Upper lobe of right lung (tissue), 1 donor: Measurements from ENCODE around the gene HIPK2. TPM values are rescaled to one million over a fixed set of nuclear protein-coding genes. Genes with fewer than 3 reads are reported as not detected.
A peak's percentile ranks its signal among the peaks of the same experiment; 100 is the strongest.

ENCODE experiments used
- ATAC-seq: fragments of 200-7000 bp; cut with Tn5 transposase; one replicate; pipeline ENCODE4 v1.9.1; 2020; ENCODE audit warnings: mild to moderate bottlenecking, moderate library complexity
- DNase-seq: peaks from one replicate; pipeline ENCODE4 v3.0.0-alpha.2; 2020
- H3K27ac ChIP-seq: fragments of 200-600 bp; one replicate; pipeline ENCODE4 v1.8.0; 2022
- H3K27me3 ChIP-seq: fragments of 200-600 bp; one replicate; pipeline ENCODE4 v1.8.0; 2022; ENCODE audit warnings: mild to moderate bottlenecking
- H3K36me3 ChIP-seq: fragments of 200-600 bp; one replicate; pipeline ENCODE4 v1.8.0; 2022
- H3K4me1 ChIP-seq: fragments of 200-600 bp; one replicate; pipeline ENCODE4 v1.8.0; 2022
- H3K4me3 ChIP-seq: fragments of 200-600 bp; one replicate; pipeline ENCODE4 v1.8.0; 2022; ENCODE audit warnings: mild to moderate bottlenecking
- H3K9me3 ChIP-seq: fragments of 200-600 bp; one replicate; pipeline ENCODE4 v1.8.0; 2022
- CTCF ChIP-seq: fragments of 200-600 bp; IDR thresholded peaks from one replicate; pipeline ENCODE4 v1.8.0; 2022; ENCODE audit warnings: antibody characterized with exemption
- intact Hi-C: fragments of 100-400 bp; cut with DNase I; formaldehyde crosslinking; loops from one replicate; pipeline ENCODE4 v1.11.0; 2022
- total RNA-seq: library from RNA; stranded (reverse); fragmentation: NEBNext Ultra II Directional; extraction: Animal tissue kit (Norgen Biotek cat#: 25700); gene quantifications from one replicate; pipeline ENCODE4 v1.2.1, GENCODE V29; 2021
- donor health status: DM: no; HTN: yes; CAD: no; lungs with severe emphysema.

The HIPK2 gene
- total RNA-seq, 1 donor from 2014 or later = 64.3 TPM

GRCh38 chr7:139741789-139742344 is 35.9 kb downstream of the HIPK2 start:
- H3K36me3 ChIP-seq = no peaks in the 10 kb centered on the region
- DNase-seq (no peak), ATAC-seq (no peak)
- no peaks in the 10 kb centered on the region for H3K27me3 ChIP-seq
- no peak overlapping the region for H3K4me3 ChIP-seq
- peaks cover 63% of the 10 kb centered on the region for H3K4me1 ChIP-seq
- H3K27ac ChIP-seq = no peak overlapping the region
- no peaks in the 10 kb centered on the region for H3K9me3 ChIP-seq
- intact Hi-C loops = no loop called here
- no peak for TF ChIP-seq CTCF

GRCh38 chr7:139741239-139741638 is 36.6 kb downstream of the HIPK2 start:
- no peak for ATAC-seq
- H3K4me3 ChIP-seq = no peak overlapping the region
- no peaks in the 10 kb centered on the region for H3K36me3 ChIP-seq
- DNase-seq = no peak
- no peak overlapping the region for H3K27ac ChIP-seq
- no peaks in the 10 kb centered on the region for H3K27me3 ChIP-seq
- H3K9me3 ChIP-seq = no peaks in the 10 kb centered on the region
- H3K4me1 ChIP-seq = peaks cover 59% of the 10 kb centered on the region
- TF ChIP-seq CTCF = no peak
- intact Hi-C loops = no loop called here

GRCh38 chr7:139739863-139740597 is 37.8 kb downstream of the HIPK2 start:
- DNase-seq = no peak
- intact Hi-C loops = no loop called here

GRCh38 chr7:139738772-139739171 is 39.0 kb downstream of the HIPK2 start:
- Histone ChIP-seq H3K27me3 (no peaks in the 10 kb centered on the region), H3K4me3 (no peak overlapping the region), H3K36me3 (no peaks in the 10 kb centered on the region), H3K4me1 (peaks cover 44% of the 10 kb centered on the region), H3K27ac (no peak overlapping the region), H3K9me3 (no peaks in the 10 kb centered on the region)
- intact Hi-C loops = no loop called here
- no peak for DNase-seq
- TF ChIP-seq CTCF = no peak
- ATAC-seq = no peak

More at GRCh38 chr7:139739863-139740597, 37.8 kb downstream of the HIPK2 start:
- Histone ChIP-seq H3K4me3 (no peak overlapping the region), H3K36me3 (no peaks in the 10 kb centered on the region), H3K4me1 (peaks cover 49% of the 10 kb centered on the region), H3K27ac (no peak overlapping the region), H3K27me3 (no peaks in the 10 kb centered on the region), H3K9me3 (no peaks in the 10 kb centered on the region)
- peak; percentile 54 for ATAC-seq
- TF ChIP-seq CTCF = no peak

GRCh38 chr7:139738101-139738489 is 39.7 kb downstream of the HIPK2 start:
- no peak for TF ChIP-seq CTCF
- Histone ChIP-seq H3K27me3 (no peaks in the 10 kb centered on the region), H3K36me3 (no peaks in the 10 kb centered on the region), H3K9me3 (no peaks in the 10 kb centered on the region), H3K4me3 (no peak overlapping the region), H3K4me1 (peaks cover 41% of the 10 kb centered on the region), H3K27ac (no peak overlapping the region)
- intact Hi-C loops = no loop called here
- ATAC-seq = no peak
- DNase-seq = no peak
